ENCODE data around the gene CD8A. TPM values are rescaled to one million over a fixed set of nuclear protein-coding genes. Genes with fewer than 3 reads are reported as not detected.
A peak's percentile ranks its signal among the peaks of the same experiment; 100 is the strongest.

CD8A gene
- total and polyA plus RNA-seq, 8 donors = 0.53 to 9.1 (median 1.0) TPM

GRCh38 chr2:86815611-86816010 is 24.9 kb upstream of the CD8A start:
- no peak for TF ChIP-seq CTCF (IDR thresholded peaks at IDR 0.05)
- DNase-seq = no peak
- H3K9me3 ChIP-seq = no peaks in the 10 kb centered on the region
- H3K4me3 ChIP-seq = no peak overlapping the region
- no peak overlapping the region for H3K27ac ChIP-seq
- peaks cover 6 to 21% of the 10 kb centered on the region in 2 donors for H3K27me3 ChIP-seq
- H3K36me3 ChIP-seq = no peaks in the 10 kb centered on the region
- no peak for ATAC-seq
- H3K4me1 ChIP-seq = no peaks in the 10 kb centered on the region
- intact Hi-C loops (cut with DNase I) = no loop called here

GRCh38 chr2:86809481-86810121 is 18.9 kb upstream of the CD8A start:
- Histone ChIP-seq H3K36me3 (no peaks in the 10 kb centered on the region), H3K27me3 (peaks cover 28 to 76% of the 10 kb centered on the region in 2 donors), H3K4me1 (peaks cover 4 to 30% of the 10 kb centered on the region in 2 donors), H3K27ac (no peak overlapping the region), H3K9me3 (no peaks in the 10 kb centered on the region), H3K4me3 (peak overlapping the region in 1 of 2 donors; percentile 2)
- intact Hi-C loops (cut with DNase I) = no loop called here
- no peak for ATAC-seq
- DNase-seq = peak in 1 of 4 donors; percentile 82
- no peak for TF ChIP-seq CTCF (IDR thresholded peaks at IDR 0.05)

- H3K27me3 ChIP-seq = peaks cover 28 to 76% of the 10 kb centered on the region in 2 donors
- DNase-seq = peak; percentile 79 to 95 (median 87)
- no peaks in the 10 kb centered on the region for H3K9me3 ChIP-seq
- intact Hi-C loops (cut with DNase I) = no loop called here
- peak; percentile 86 to 89 for TF ChIP-seq CTCF (IDR thresholded peaks at IDR 0.05)
- H3K4me3 ChIP-seq = peak overlapping the region; percentile 8 to 36
- peak; percentile 99 for ATAC-seq
- no peaks in the 10 kb centered on the region for H3K36me3 ChIP-seq
- peaks cover 4 to 30% of the 10 kb centered on the region in 2 donors for H3K4me1 ChIP-seq
- no peak overlapping the region for H3K27ac ChIP-seq
Measured at GRCh38 chr2:86808315-86809161, 17.8 kb upstream of the CD8A start.

- DNase-seq = peak in 2 of 4 donors; percentile 55 to 85
- Histone ChIP-seq H3K4me1 (peaks cover 4 to 30% of the 10 kb centered on the region in 2 donors), H3K9me3 (no peaks in the 10 kb centered on the region), H3K36me3 (no peaks in the 10 kb centered on the region), H3K4me3 (peak overlapping the region; percentile 8 to 36), H3K27me3 (peaks cover 28 to 75% of the 10 kb centered on the region in 2 donors), H3K27ac (no peak overlapping the region)
- ATAC-seq = peak; percentile 61
- TF ChIP-seq CTCF (IDR thresholded peaks at IDR 0.05) = no peak
- intact Hi-C loops (cut with DNase I) = no loop called here
Measured at GRCh38 chr2:86807468-86808275, 17.0 kb upstream of the CD8A start.
